Colonic mucosa (tissue), 4 donors: ENCODE results near the gene ITGB7. TPM values are rescaled to one million over a fixed set of nuclear protein-coding genes. Genes with fewer than 3 reads are reported as not detected.

Source experiments
- DNase-seq: peaks from one replicate; pipeline ENCODE4 v3.0.0-alpha.2; 2020
- H3K27ac ChIP-seq: fragments of 200-600 bp; one replicate; pipeline ENCODE4 v1.8.0; 2021
- H3K27me3 ChIP-seq: fragments of 200-600 bp; one replicate; pipeline ENCODE4 v1.8.0; 2021
- H3K36me3 ChIP-seq: fragments of 200-600 bp; one replicate; pipeline ENCODE4 v1.8.0; 2021
- H3K4me1 ChIP-seq: fragments of 200-600 bp; one replicate; pipeline ENCODE4 v1.8.0; 2021; ENCODE audit warnings: mild to moderate bottlenecking
- H3K4me3 ChIP-seq: fragments of 200-600 bp; one replicate; pipeline ENCODE4 v1.8.0; 2021
- H3K9ac ChIP-seq, 2 donors: one replicate each; pipeline ENCODE4 v1.7.0; 2013; ENCODE audit warnings: control low read depth in 2 of 2, low read depth in 2 of 2, low read length in 2 of 2
- H3K9me3 ChIP-seq: fragments of 200-600 bp; one replicate; pipeline ENCODE4 v1.8.0; 2021
- intact Hi-C: fragments of 100-400 bp; cut with DNase I; formaldehyde crosslinking; loops from one replicate; pipeline ENCODE4 v1.14.1; 2022
- total RNA-seq, 2 donors: library from RNA; stranded (reverse); fragmentation: NEBNext Ultra II Directional in 1 of 2; extraction: Animal tissue kit (Norgen Biotek cat#: 25700) in 1 of 2; gene quantifications; one replicate each; pipeline ENCODE4 v1.2.1, GENCODE V29; 2021
- TF ChIP-seq, protein P1 (sequence below): fragments of 200-600 bp; IDR thresholded peaks from one replicate; pipeline ENCODE4 v1.8.0; 2022; ENCODE audit warnings: antibody characterized with exemption, mild to moderate bottlenecking
- donor health status: healthy.
- donor health status: DM: no; HTN: no; CAD: no.
- donor health status: DM: no; HTN: no; CAD: no.

ITGB7 gene
- total RNA-seq, 2 donors from 2014 or later = 5.3 to 8.8 TPM

DNA sequence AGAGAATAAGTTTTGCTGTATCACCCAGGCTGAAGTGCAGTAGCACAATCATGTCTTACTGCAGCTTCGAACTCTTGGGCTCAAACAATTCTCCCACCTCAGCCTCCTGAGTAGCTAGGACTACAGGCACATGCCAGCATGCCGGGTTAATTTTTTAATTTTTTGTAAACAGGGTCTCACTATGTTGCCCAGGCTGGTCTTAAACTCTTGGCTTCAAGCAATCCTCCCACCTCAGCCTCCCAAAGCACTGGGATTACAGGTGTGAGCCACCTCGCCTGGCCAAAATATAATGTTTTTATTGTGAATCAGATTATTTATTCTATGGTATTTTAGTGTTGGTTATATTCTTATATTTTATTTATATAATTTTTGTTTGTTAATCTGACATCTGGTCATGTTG, 30.3 kb downstream of the ITGB7 start:
- Histone ChIP-seq H3K4me1 (peaks cover 5% of the 10 kb centered on the region), H3K9me3 (no peaks in the 10 kb centered on the region), H3K4me3 (no peak overlapping the region), H3K27ac (no peak overlapping the region), H3K9ac (no peak overlapping the region), H3K27me3 (no peaks in the 10 kb centered on the region), H3K36me3 (no peaks in the 10 kb centered on the region)
- intact Hi-C loops = no loop called here
- TF ChIP-seq, protein P1, sequence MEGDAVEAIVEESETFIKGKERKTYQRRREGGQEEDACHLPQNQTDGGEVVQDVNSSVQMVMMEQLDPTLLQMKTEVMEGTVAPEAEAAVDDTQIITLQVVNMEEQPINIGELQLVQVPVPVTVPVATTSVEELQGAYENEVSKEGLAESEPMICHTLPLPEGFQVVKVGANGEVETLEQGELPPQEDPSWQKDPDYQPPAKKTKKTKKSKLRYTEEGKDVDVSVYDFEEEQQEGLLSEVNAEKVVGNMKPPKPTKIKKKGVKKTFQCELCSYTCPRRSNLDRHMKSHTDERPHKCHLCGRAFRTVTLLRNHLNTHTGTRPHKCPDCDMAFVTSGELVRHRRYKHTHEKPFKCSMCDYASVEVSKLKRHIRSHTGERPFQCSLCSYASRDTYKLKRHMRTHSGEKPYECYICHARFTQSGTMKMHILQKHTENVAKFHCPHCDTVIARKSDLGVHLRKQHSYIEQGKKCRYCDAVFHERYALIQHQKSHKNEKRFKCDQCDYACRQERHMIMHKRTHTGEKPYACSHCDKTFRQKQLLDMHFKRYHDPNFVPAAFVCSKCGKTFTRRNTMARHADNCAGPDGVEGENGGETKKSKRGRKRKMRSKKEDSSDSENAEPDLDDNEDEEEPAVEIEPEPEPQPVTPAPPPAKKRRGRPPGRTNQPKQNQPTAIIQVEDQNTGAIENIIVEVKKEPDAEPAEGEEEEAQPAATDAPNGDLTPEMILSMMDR = no peak
- DNase-seq = no peak

DNA sequence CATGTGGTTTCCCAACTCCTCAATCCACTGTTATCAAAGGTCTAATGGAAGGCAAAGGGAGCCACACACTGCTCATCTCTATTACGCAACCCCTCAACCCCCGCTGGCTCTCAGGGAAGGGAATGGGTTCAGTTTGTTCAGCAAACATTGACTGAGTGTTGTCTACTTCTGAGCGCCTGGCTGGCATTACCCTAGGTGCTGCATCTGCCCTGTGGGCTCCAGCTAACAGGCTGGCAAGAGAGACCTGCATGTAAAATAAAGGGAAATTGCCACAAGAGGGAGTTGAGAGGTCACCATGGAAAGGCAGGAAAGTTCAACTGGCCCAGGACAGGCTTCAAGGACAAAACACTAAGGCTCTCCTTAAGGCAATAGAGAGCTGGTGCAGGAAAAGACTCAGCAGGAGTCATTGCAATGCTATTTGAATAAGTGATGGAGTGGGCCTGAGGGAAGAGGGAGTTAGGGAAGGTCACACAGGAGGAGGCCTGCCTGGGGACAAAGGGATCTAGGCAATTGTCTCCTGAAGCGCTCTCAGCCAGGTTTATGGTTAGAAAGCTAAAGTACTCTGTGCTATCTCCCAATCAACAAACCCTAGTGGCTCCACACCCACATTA, 32.1 kb downstream of the ITGB7 start:
- Histone ChIP-seq H3K9ac (peak overlapping the region in 1 of 2 donors; percentile 7), H3K27ac (peak overlapping the region; percentile 8), H3K4me3 (no peak overlapping the region), H3K36me3 (no peaks in the 10 kb centered on the region), H3K27me3 (no peaks in the 10 kb centered on the region), H3K4me1 (peaks cover 5% of the 10 kb centered on the region), H3K9me3 (no peaks in the 10 kb centered on the region)
- TF ChIP-seq, protein P1 = no peak
- DNase-seq = peak; percentile 32
- intact Hi-C loops = no loop called here

DNA sequence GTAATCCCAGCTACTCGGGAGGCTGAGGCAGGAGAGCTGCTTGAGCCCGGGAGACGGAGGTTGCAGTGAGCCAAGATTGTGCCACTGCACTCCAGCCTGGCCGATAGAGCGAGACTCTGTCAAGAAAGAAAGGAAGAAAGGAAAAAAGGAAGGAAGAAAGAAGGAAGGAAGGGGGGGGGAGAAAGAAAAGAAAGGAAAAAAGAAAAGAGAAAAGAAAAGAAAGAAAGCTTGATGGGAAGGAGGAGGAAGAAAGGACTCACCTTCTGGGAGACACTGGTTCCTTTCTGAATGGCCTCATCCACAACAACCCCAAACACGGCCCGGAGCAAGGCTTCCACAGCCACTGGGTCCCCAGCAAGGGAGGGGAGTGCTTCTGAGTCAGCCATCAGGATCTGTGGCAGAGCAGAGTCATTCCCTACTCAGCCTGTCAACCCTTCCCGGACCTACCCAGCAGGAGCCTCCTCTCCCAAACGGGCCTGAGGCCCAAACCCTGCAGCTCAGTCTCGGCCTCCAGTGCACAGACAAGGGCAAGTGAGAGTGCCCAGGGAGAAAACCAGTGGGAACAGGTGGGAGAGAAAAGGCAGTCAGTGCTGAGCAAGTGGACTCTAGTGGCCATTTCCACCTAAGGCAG, 33.9 kb downstream of the ITGB7 start:
- TF ChIP-seq, protein P1 = no peak
- H3K9me3 ChIP-seq = no peaks in the 10 kb centered on the region
- H3K9ac ChIP-seq = no peak overlapping the region
- H3K36me3 ChIP-seq = no peaks in the 10 kb centered on the region
- H3K4me3 ChIP-seq = no peak overlapping the region
- intact Hi-C loops = no loop called here
- H3K27ac ChIP-seq = no peak overlapping the region
- no peaks in the 10 kb centered on the region for H3K27me3 ChIP-seq
- peaks cover 5% of the 10 kb centered on the region for H3K4me1 ChIP-seq
- DNase-seq = no peak

DNA sequence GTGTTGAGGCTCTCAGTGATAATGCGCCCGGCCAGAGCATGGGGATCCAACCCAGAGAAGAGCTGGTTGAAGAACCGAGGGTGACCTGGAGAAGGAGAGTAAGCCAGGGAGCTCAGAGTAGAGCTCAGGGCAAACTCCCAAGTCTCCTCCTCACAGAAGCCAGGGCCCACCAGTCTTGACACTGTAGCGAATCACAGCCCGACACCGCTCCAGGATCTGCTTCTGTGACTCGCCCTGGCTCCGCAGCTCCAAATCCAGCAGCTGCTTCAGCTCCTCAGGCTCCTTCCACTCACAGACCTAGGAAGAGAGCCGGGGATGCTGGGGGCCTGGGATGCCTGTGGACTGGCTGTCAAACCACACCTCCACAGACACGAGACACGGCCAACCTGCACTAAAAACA, 34.7 kb downstream of the ITGB7 start:
- TF ChIP-seq, protein P1 = no peak
- Histone ChIP-seq H3K9ac (no peak overlapping the region), H3K27me3 (no peaks in the 10 kb centered on the region), H3K4me1 (peaks cover 5% of the 10 kb centered on the region), H3K4me3 (no peak overlapping the region), H3K27ac (no peak overlapping the region), H3K9me3 (no peaks in the 10 kb centered on the region), H3K36me3 (no peaks in the 10 kb centered on the region)
- peak; percentile 5 for DNase-seq
- intact Hi-C loops = no loop called here

DNA sequence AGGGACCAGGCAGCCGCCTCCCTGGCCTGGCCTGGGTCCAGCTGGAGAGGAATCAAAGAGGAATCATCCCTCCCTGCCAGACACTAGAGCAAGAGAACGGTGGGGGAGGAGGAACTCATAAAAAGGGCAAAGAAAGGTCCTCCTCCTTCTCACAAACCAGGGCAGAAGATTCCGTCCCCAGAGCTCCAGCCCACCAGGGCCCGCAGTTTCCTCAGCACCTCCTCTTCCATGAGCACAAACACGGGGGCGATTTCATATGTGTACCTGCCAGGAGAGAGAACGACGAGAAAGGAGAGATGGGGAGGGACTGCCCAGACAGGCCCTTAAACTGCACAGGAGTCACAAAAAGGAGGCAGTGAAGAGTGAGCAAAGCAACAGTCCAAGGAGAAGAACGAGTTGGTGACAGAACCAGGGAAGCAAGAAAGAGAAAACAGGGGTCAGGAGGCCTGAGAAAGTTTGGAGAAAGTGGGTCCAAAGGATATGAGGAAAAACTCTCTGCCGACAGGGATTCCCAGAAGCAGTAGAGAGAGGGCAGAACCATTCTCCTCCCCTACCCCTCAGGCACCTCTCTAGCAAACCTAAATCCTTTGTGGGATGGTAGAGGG, 35.2 kb downstream of the ITGB7 start:
- no peak overlapping the region for H3K9ac ChIP-seq
- TF ChIP-seq, protein P1 = no peak
- H3K4me3 ChIP-seq = no peak overlapping the region
- intact Hi-C loops = no loop called here
- H3K27me3 ChIP-seq = no peaks in the 10 kb centered on the region
- no peaks in the 10 kb centered on the region for H3K9me3 ChIP-seq
- H3K4me1 ChIP-seq = peaks cover 5% of the 10 kb centered on the region
- H3K27ac ChIP-seq = no peak overlapping the region
- peak; percentile 3 for DNase-seq
- H3K36me3 ChIP-seq = no peaks in the 10 kb centered on the region
